ENCODE data around the gene KRT40.

Gene KRT40

GRCh38 chr17:40958086-40958953 is 25.8 kb downstream of the KRT40 start:
- Histone ChIP-seq H3K4me2 (ENCODE audit: low read depth, low read length, poor library complexity, severe bottlenecking) (no peak overlapping the region), H3K79me2 (ENCODE audit: insufficient read depth, low read length) (no peaks in the 10 kb centered on the region), H3K27me3 (ENCODE audit: insufficient read depth, low read length, poor library complexity, severe bottlenecking) (peaks cover 2% of the 10 kb centered on the region), H3K36me3 (ENCODE audit: insufficient read depth, low read length) (no peaks in the 10 kb centered on the region), H3K9ac (ENCODE audit: low read depth, low read length, poor library complexity, severe bottlenecking) (no peak overlapping the region), H4K20me1 (ENCODE audit: insufficient read depth, low read length, poor library complexity, severe bottlenecking) (no peaks in the 10 kb centered on the region), H3K9me3 (ENCODE audit: insufficient read depth, low read depth, low read length) (no peaks in the 10 kb centered on the region), H3K4me1 (ENCODE audit: insufficient read depth, low read length, poor library complexity, severe bottlenecking) (no peaks in the 10 kb centered on the region), H3K4me3 (ENCODE audit: low read length, poor library complexity, severe bottlenecking) (no peak overlapping the region), H3F3A (ENCODE audit: low read depth) (no peaks in the 10 kb centered on the region), H2AFZ (ENCODE audit: low read length) (no peak overlapping the region), H3K9me2 (replicated peaks; ENCODE audit: low read depth, low read length) (no peaks in the 10 kb centered on the region)
- no peak for TF ChIP-seq CTCF (conservative IDR thresholded peaks at IDR 0.05; ENCODE audit: low read length)
- TF ChIP-seq EZH2phosphoT487 (IDR thresholded peaks at IDR 0.05; ENCODE audit: borderline replicate concordance): no peak

- Histone ChIP-seq H3K4me3 (ENCODE audit: low read length, poor library complexity, severe bottlenecking) (no peak overlapping the region), H3K9ac (ENCODE audit: low read depth, low read length, poor library complexity, severe bottlenecking) (no peak overlapping the region), H3K79me2 (ENCODE audit: insufficient read depth, low read length) (no peaks in the 10 kb centered on the region), H3K36me3 (ENCODE audit: insufficient read depth, low read length) (no peaks in the 10 kb centered on the region), H3K9me2 (replicated peaks; ENCODE audit: low read depth, low read length) (no peaks in the 10 kb centered on the region), H3K4me1 (ENCODE audit: insufficient read depth, low read length, poor library complexity, severe bottlenecking) (no peaks in the 10 kb centered on the region), H3K27me3 (ENCODE audit: insufficient read depth, low read length, poor library complexity, severe bottlenecking) (peaks cover 6% of the 10 kb centered on the region), H2AFZ (ENCODE audit: low read length) (no peak overlapping the region), H4K20me1 (ENCODE audit: insufficient read depth, low read length, poor library complexity, severe bottlenecking) (no peaks in the 10 kb centered on the region), H3F3A (ENCODE audit: low read depth) (no peaks in the 10 kb centered on the region), H3K9me3 (ENCODE audit: insufficient read depth, low read depth, low read length) (no peaks in the 10 kb centered on the region), H3K4me2 (ENCODE audit: low read depth, low read length, poor library complexity, severe bottlenecking) (no peak overlapping the region)
- TF ChIP-seq EZH2phosphoT487 (IDR thresholded peaks at IDR 0.05; ENCODE audit: borderline replicate concordance) (no peak), CTCF (conservative IDR thresholded peaks at IDR 0.05; ENCODE audit: low read length) (no peak)
These were observed 27.5 kb downstream of the KRT40 start for GRCh38 chr17:40956401-40957254.

GRCh38 chr17:40953881-40954280 is 30.2 kb downstream of the KRT40 start:
- no peaks in the 10 kb centered on the region for H3K79me2 ChIP-seq (ENCODE audit: insufficient read depth, low read length)
- H3K4me3 ChIP-seq (ENCODE audit: low read length, poor library complexity, severe bottlenecking): no peak overlapping the region
- no peak overlapping the region for H2AFZ ChIP-seq (ENCODE audit: low read length)
- H4K20me1 ChIP-seq (ENCODE audit: insufficient read depth, low read length, poor library complexity, severe bottlenecking): no peaks in the 10 kb centered on the region
- no peak overlapping the region for H3K4me2 ChIP-seq (ENCODE audit: low read depth, low read length, poor library complexity, severe bottlenecking)
- no peaks in the 10 kb centered on the region for H3K9me3 ChIP-seq (ENCODE audit: insufficient read depth, low read depth, low read length)
- H3K9me2 ChIP-seq (replicated peaks; ENCODE audit: low read depth, low read length): no peaks in the 10 kb centered on the region
- no peaks in the 10 kb centered on the region for H3K4me1 ChIP-seq (ENCODE audit: insufficient read depth, low read length, poor library complexity, severe bottlenecking)
- H3K9ac ChIP-seq (ENCODE audit: low read depth, low read length, poor library complexity, severe bottlenecking): no peak overlapping the region
- H3F3A ChIP-seq (ENCODE audit: low read depth): no peaks in the 10 kb centered on the region
- no peaks in the 10 kb centered on the region for H3K36me3 ChIP-seq (ENCODE audit: insufficient read depth, low read length)
- no peak for TF ChIP-seq CTCF (conservative IDR thresholded peaks at IDR 0.05; ENCODE audit: low read length)
- TF ChIP-seq EZH2phosphoT487 (IDR thresholded peaks at IDR 0.05; ENCODE audit: borderline replicate concordance): no peak
- H3K27me3 ChIP-seq (ENCODE audit: insufficient read depth, low read length, poor library complexity, severe bottlenecking): peaks cover 6% of the 10 kb centered on the region

All from Loucy (cell line).